ENCODE data around the gene DCAF5.

Gene DCAF5

GRCh38 chr14:69014829-69015259, 138.1 kb downstream of the DCAF5 start:
- peak overlapping the region; percentile 98 for H3K27ac ChIP-seq
- TF ChIP-seq CTCF (IDR thresholded peaks at IDR 0.05), result no peak
- no peaks in the 10 kb centered on the region for H3K9me3 ChIP-seq
- peaks cover 56 to 61% of the 10 kb centered on the region in 2 experiments for H3K4me1 ChIP-seq (ENCODE audit: control insufficient read depth in 1 of 2, insufficient read depth in 1 of 2, low read depth in 1 of 2, low read length in 1 of 2)
- H3K4me3 ChIP-seq (ENCODE audit: low read depth in 1 of 2, low read length in 1 of 2), result peak overlapping the region; percentile 29 to 39
- H3K27me3 ChIP-seq, result no peaks in the 10 kb centered on the region
- H3K36me3 ChIP-seq, result no peaks in the 10 kb centered on the region

GRCh38 chr14:69013943-69014782, 138.8 kb downstream of the DCAF5 start:
- Histone ChIP-seq H3K27ac (peak overlapping the region; percentile 98), H3K27me3 (no peaks in the 10 kb centered on the region), H3K4me3 (ENCODE audit: low read depth in 1 of 2, low read length in 1 of 2) (peak overlapping the region; percentile 29 to 39), H3K9me3 (no peaks in the 10 kb centered on the region), H3K4me1 (ENCODE audit: control insufficient read depth in 1 of 2, insufficient read depth in 1 of 2, low read depth in 1 of 2, low read length in 1 of 2) (peaks cover 56 to 61% of the 10 kb centered on the region in 2 experiments), H3K36me3 (no peaks in the 10 kb centered on the region)
- peak; percentile 54 for TF ChIP-seq CTCF (IDR thresholded peaks at IDR 0.05)

GRCh38 chr14:69012256-69012953, 140.5 kb downstream of the DCAF5 start:
- H3K27ac ChIP-seq, result peak overlapping the region; percentile 98
- no peaks in the 10 kb centered on the region for H3K27me3 ChIP-seq
- H3K9me3 ChIP-seq, result no peaks in the 10 kb centered on the region
- no peaks in the 10 kb centered on the region for H3K36me3 ChIP-seq
- H3K4me3 ChIP-seq (ENCODE audit: low read depth in 1 of 2, low read length in 1 of 2), result peak overlapping the region in 1 of 2 experiments; percentile 13
- peaks cover 55 to 61% of the 10 kb centered on the region in 2 experiments for H3K4me1 ChIP-seq (ENCODE audit: control insufficient read depth in 1 of 2, insufficient read depth in 1 of 2, low read depth in 1 of 2, low read length in 1 of 2)
- no peak for TF ChIP-seq CTCF (IDR thresholded peaks at IDR 0.05)

GRCh38 chr14:69010648-69011047, 142.3 kb downstream of the DCAF5 start:
- no peaks in the 10 kb centered on the region for H3K36me3 ChIP-seq
- no peaks in the 10 kb centered on the region for H3K27me3 ChIP-seq
- H3K4me1 ChIP-seq (ENCODE audit: control insufficient read depth in 1 of 2, insufficient read depth in 1 of 2, low read depth in 1 of 2, low read length in 1 of 2), result peaks cover 63 to 64% of the 10 kb centered on the region in 2 experiments
- H3K4me3 ChIP-seq (ENCODE audit: low read depth in 1 of 2, low read length in 1 of 2), result no peak overlapping the region
- H3K27ac ChIP-seq, result peak overlapping the region; percentile 98
- no peak for TF ChIP-seq CTCF (IDR thresholded peaks at IDR 0.05)
- no peaks in the 10 kb centered on the region for H3K9me3 ChIP-seq

GRCh38 chr14:69008421-69008884, 144.5 kb downstream of the DCAF5 start:
- Histone ChIP-seq H3K9me3 (no peaks in the 10 kb centered on the region), H3K27ac (no peak overlapping the region), H3K27me3 (no peaks in the 10 kb centered on the region), H3K4me3 (ENCODE audit: low read depth in 1 of 2, low read length in 1 of 2) (no peak overlapping the region), H3K4me1 (ENCODE audit: control insufficient read depth in 1 of 2, insufficient read depth in 1 of 2, low read depth in 1 of 2, low read length in 1 of 2) (peaks cover 42% of the 10 kb centered on the region in 2 experiments), H3K36me3 (no peaks in the 10 kb centered on the region)
- no peak for TF ChIP-seq CTCF (IDR thresholded peaks at IDR 0.05)

Data from neutrophil (primary cell).